Glomerular endothelial cell (primary cell): ENCODE measurements around the gene MUSK. TPM values are rescaled to one million over a fixed set of nuclear protein-coding genes. Genes with fewer than 3 reads are reported as not detected.

Experiments used
- DNase-seq: peaks from one replicate; pipeline ENCODE4 v3.0.0-alpha.2; 2011; ENCODE audit warnings: low read depth, low spot score; ENCODE audit errors: extremely low read depth
- total RNA-seq: library from RNA; depleted of rRNA; stranded (reverse); fragments of >200 nt; gene quantifications from 2 replicates; pipeline ENCODE4 v1.2.3, GENCODE V29; 2015

MUSK gene
- total RNA-seq: not detected in 2 replicates

GRCh38 chr9:110668570-110669167, at the start of gene MUSK:
MUSK (plus strand) TSS chr9:110668791; CDS start chr9:110668905, 114 bp downstream.
- DNase-seq: no peak

- DNase-seq: no peak
Measured at GRCh38 chr9:110619831-110620230, 48.8 kb upstream of the MUSK start.

GRCh38 chr9:110620726-110621125, 47.9 kb upstream of the MUSK start:
- no peak for DNase-seq

- no peak for DNase-seq
Measured at GRCh38 chr9:110622368-110622767, 46.2 kb upstream of the MUSK start.

- DNase-seq: peak; percentile 58
Measured at GRCh38 chr9:110623462-110624025, 45.0 kb upstream of the MUSK start.

- DNase-seq: no peak
Measured at GRCh38 chr9:110626101-110626829, 42.3 kb upstream of the MUSK start.

GRCh38 chr9:110635589-110635988, 33.0 kb upstream of the MUSK start:
- DNase-seq: no peak

GRCh38 chr9:110638381-110638954, 30.1 kb upstream of the MUSK start:
- DNase-seq: no peak

GRCh38 chr9:110640736-110641135, 27.9 kb upstream of the MUSK start:
- no peak for DNase-seq

GRCh38 chr9:110641293-110641692, 27.3 kb upstream of the MUSK start:
- no peak for DNase-seq

GRCh38 chr9:110648696-110649095, 19.9 kb upstream of the MUSK start:
- no peak for DNase-seq

- no peak for DNase-seq
Measured at GRCh38 chr9:110650261-110650660, 18.3 kb upstream of the MUSK start.

GRCh38 chr9:110650991-110651411, 17.6 kb upstream of the MUSK start:
- DNase-seq: peak; percentile 31

GRCh38 chr9:110655754-110656641, 12.6 kb upstream of the MUSK start:
- DNase-seq: no peak

GRCh38 chr9:110659891-110660541, 8.6 kb upstream of the MUSK start:
- no peak for DNase-seq

- no peak for DNase-seq
Measured at GRCh38 chr9:110669433-110669832, 842 bp downstream of the MUSK start.

GRCh38 chr9:110671849-110672248, 3.3 kb downstream of the MUSK start:
- no peak for DNase-seq

- no peak for DNase-seq
Measured at GRCh38 chr9:110672873-110673510, 4.4 kb downstream of the MUSK start.

- DNase-seq: no peak
Measured at GRCh38 chr9:110687497-110687896, 18.9 kb downstream of the MUSK start.

GRCh38 chr9:110688329-110688728, 19.7 kb downstream of the MUSK start:
- DNase-seq: no peak
